ENCODE data around the gene ISLR2.

Gene ISLR2

DNA sequence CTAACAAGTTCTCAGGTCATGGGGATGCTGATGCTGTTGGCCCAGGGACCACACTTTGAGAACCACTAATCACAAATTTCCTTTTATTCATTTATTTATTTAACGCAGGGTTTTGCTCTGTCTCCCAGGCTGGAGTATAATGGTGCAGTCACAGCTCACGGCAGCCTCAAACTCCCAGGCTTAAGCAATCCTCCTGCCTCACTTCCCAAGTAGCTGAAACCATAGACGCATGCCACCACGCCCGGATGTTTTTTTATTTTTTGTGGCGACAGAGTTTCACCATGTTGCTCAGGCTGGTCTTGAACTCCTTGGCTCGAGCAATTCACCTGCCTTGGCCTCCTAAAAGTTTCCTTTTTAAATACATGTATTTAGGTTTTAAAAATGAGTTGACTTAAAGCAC lies 20.7 kb upstream of the ISLR2 start:
- TF ChIP-seq, protein P1, sequence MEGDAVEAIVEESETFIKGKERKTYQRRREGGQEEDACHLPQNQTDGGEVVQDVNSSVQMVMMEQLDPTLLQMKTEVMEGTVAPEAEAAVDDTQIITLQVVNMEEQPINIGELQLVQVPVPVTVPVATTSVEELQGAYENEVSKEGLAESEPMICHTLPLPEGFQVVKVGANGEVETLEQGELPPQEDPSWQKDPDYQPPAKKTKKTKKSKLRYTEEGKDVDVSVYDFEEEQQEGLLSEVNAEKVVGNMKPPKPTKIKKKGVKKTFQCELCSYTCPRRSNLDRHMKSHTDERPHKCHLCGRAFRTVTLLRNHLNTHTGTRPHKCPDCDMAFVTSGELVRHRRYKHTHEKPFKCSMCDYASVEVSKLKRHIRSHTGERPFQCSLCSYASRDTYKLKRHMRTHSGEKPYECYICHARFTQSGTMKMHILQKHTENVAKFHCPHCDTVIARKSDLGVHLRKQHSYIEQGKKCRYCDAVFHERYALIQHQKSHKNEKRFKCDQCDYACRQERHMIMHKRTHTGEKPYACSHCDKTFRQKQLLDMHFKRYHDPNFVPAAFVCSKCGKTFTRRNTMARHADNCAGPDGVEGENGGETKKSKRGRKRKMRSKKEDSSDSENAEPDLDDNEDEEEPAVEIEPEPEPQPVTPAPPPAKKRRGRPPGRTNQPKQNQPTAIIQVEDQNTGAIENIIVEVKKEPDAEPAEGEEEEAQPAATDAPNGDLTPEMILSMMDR (IDR thresholded peaks at IDR 0.05; ENCODE audit: low read length, missing control alignments), result no peak
- no peak for DNase-seq (ENCODE audit: low read depth)

GRCh38 chr15:74120426-74120825 lies 10.0 kb upstream of the ISLR2 start:
- H3K4me3 ChIP-seq (replicated peaks; ENCODE audit: low read depth, low read length), result no peak overlapping the region
- DNase-seq (ENCODE audit: low read depth), result no peak
- TF ChIP-seq, protein P1 (IDR thresholded peaks at IDR 0.05; ENCODE audit: low read length, missing control alignments), result no peak

More for the DNA sequence above, 20.7 kb upstream of the ISLR2 start:
- H3K4me3 ChIP-seq (replicated peaks; ENCODE audit: low read depth, low read length), result no peak overlapping the region

DNA sequence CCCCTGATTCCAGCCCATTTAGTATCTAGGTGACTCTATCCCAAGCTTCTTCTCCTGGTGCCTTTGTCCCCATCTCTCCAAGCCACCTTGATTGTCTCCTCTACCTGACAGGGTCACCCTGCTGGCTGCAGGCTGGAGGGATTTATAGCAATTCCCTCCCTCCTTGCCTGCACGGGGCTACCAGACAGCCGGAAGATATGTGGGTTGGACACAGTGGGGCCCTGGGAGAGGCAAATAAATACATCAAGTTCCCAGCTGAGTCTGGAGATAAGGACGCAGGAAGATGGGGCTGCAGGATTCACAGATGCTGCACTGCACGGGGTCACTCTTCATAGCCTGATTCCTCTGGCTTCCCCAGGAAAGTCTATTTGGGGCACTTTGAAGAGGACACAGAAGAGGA lies 9.3 kb upstream of the ISLR2 start:
- TF ChIP-seq, protein P1 (IDR thresholded peaks at IDR 0.05; ENCODE audit: low read length, missing control alignments), result no peak
- H3K4me3 ChIP-seq (replicated peaks; ENCODE audit: low read depth, low read length), result no peak overlapping the region
- no peak for DNase-seq (ENCODE audit: low read depth)

DNA sequence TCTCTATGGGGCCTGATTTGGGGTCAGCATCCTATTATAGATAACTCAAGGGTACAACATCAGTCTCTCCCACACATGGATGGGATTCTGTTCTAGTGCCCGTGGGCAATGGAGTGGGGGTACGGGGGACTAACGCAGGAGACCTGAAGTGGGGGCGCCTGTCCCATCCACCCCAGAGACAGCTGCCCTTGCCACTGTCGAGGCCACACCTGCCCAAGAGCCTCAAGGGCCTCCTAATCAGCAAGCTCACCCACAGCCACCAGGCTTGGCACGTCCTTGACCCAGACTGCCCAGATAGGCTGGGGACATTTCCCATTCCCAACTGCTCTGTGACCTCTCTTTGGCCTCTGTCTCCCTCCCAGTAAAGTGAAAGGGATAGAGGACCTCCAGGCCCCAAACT lies 8.5 kb upstream of the ISLR2 start:
- H3K4me3 ChIP-seq (replicated peaks; ENCODE audit: low read depth, low read length), result no peak overlapping the region
- no peak for DNase-seq (ENCODE audit: low read depth)
- TF ChIP-seq, protein P1 (IDR thresholded peaks at IDR 0.05; ENCODE audit: low read length, missing control alignments), result no peak

DNA sequence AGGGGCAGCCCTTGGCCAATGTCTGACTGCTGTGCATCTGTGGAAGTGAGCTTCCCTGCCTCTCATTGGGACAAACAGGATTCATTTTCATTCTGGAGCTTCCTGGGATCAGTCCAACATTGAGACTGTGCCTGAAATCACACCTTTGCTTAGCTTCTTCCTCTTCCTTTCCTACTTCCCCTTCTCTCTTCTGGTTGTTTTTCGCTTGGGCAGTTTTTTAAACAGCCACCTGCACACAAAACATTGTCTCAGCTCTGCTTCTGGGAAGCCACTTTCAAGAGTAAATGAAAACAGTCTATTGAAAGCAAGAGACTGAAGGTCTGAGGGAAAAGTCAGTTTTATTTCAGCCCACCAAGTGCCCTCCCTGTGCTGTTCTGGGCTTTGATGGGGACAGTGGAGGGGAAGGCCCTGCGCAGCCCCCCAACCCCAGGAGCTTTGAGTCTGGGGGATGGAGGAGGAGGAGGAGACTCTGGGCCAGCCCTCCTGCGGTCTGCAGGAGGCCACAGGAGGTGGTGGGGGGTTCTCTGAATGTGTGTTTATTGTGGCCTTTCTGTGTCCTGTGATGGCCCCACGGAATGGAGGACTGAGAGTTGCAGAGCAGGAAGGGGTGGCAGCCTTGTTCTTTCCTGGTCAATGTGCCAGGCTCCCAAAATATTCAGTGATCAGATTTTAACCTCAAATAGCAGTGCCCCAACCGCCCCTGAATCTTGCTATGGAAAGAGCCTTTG lies 7.8 kb upstream of the ISLR2 start:
- no peak for DNase-seq (ENCODE audit: low read depth)
- H3K4me3 ChIP-seq (replicated peaks; ENCODE audit: low read depth, low read length), result no peak overlapping the region
- TF ChIP-seq, protein P1 (IDR thresholded peaks at IDR 0.05; ENCODE audit: low read length, missing control alignments), result no peak

DNA sequence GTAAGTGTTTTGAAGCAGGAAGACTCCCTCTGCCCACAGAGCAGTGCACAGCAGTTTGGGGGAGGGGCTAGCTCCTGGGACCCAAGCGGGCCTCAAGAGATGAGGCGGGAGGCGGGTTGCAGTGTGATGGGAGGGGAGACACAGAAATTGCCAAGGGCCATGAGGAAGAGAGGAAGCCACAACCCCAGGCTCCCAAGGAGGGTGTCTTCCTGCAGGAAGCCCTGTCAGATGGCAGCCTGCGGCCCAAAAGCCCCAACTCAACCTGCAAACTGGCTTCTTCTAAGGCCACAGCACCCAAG lies 7.3 kb upstream of the ISLR2 start:
- TF ChIP-seq, protein P1 (IDR thresholded peaks at IDR 0.05; ENCODE audit: low read length, missing control alignments), result no peak
- H3K4me3 ChIP-seq (replicated peaks; ENCODE audit: low read depth, low read length), result no peak overlapping the region
- no peak for DNase-seq (ENCODE audit: low read depth)

GRCh38 chr15:74123658-74124057 lies 6.7 kb upstream of the ISLR2 start:
- no peak for DNase-seq (ENCODE audit: low read depth)
- no peak overlapping the region for H3K4me3 ChIP-seq (replicated peaks; ENCODE audit: low read depth, low read length)
- TF ChIP-seq, protein P1 (IDR thresholded peaks at IDR 0.05; ENCODE audit: low read length, missing control alignments), result no peak
